ENCODE data around the gene ALDH3B2.
"Not testable (repeated sequence)": the region's sequence is repeated elsewhere in the genome, so short reads cannot be mapped to it uniquely, and the experiment has no call there.

- TF ChIP-seq CTCF (IDR thresholded peaks at IDR 0.05 in 2 of 3, conservative IDR thresholded peaks at IDR 0.05 in 1 of 3; ENCODE audit: borderline replicate concordance in 1 of 3, insufficient read depth in 1 of 3, low read depth in 2 of 3, low read length in 2 of 3); JUND (IDR thresholded peaks at IDR 0.05); POLR2A (IDR thresholded peaks at IDR 0.05; ENCODE audit: borderline replicate concordance, extremely low read depth, insufficient read depth, insufficient read length); CEBPB (IDR thresholded peaks at IDR 0.05; ENCODE audit: low read depth); ZNF274 (IDR thresholded peaks at IDR 0.05; ENCODE audit: low read depth, low read length); EZH2 (IDR thresholded peaks at IDR 0.05); ATF3 (IDR thresholded peaks at IDR 0.05); POLR2AphosphoS5 (IDR thresholded peaks at IDR 0.05; ENCODE audit: low read depth, low read length): not testable (repeated sequence)
Observed at GRCh38 chr11:67709806-67710205, 35.4 kb upstream of the ALDH3B2 start.

All from HCT116 (cell line).